ENCODE results near the gene IRAK4. TPM values are rescaled to one million over a fixed set of nuclear protein-coding genes. Genes with fewer than 3 reads are reported as not detected.

The IRAK4 gene
- polyA plus RNA-seq, 1 donor (not counting 4 experiments of a cell fraction or from before 2014, with no cell fraction given), result 13.9 TPM

- H2AFZ ChIP-seq (ENCODE audit: control insufficient read depth, low read length), result peak overlapping the region; percentile 95
- dilution Hi-C loops (cut with MboI; ENCODE audit: extremely low pct_ligation_motif_present, low sequenced_read_pairs), result no loop called here
- peaks cover 24% of the 10 kb centered on the region for H3K4me1 ChIP-seq (ENCODE audit: control insufficient read depth, extremely low read depth, insufficient read depth, low read length)
- H3K79me2 ChIP-seq (ENCODE audit: control insufficient read depth, insufficient read depth, low read length), result no peaks in the 10 kb centered on the region
- no peaks in the 10 kb centered on the region for H3K9me3 ChIP-seq (ENCODE audit: control insufficient read depth, low read depth, low read length)
- FAIRE-seq (no peak), DNase-seq (ENCODE audit: low read depth, low spot score) (no peak)
- H3K27me3 ChIP-seq (ENCODE audit: control insufficient read depth, extremely low read depth, insufficient read depth, low read length), result no peaks in the 10 kb centered on the region
- H3K9ac ChIP-seq (ENCODE audit: control insufficient read depth, extremely low read depth, insufficient read depth, low read length), result peak overlapping the region; percentile 49
- H3K4me2 ChIP-seq (ENCODE audit: control insufficient read depth, extremely low read depth, insufficient read depth, low read depth, low read length), result peak overlapping the region; percentile 96
- peak overlapping the region; percentile 74 for H3K27ac ChIP-seq (ENCODE audit: control insufficient read depth, insufficient read depth, low read length)
- H3K36me3 ChIP-seq (ENCODE audit: control insufficient read depth in 2 of 2, extremely low read depth in 1 of 2, insufficient read depth in 2 of 2, low read length in 2 of 2), result no peaks in the 10 kb centered on the region
- H4K20me1 ChIP-seq (ENCODE audit: control insufficient read depth, extremely low read depth, insufficient read depth, low read length), result no peaks in the 10 kb centered on the region
- peak overlapping the region in 2 of 3 experiments; percentile 39 to 66 for H3K4me3 ChIP-seq (ENCODE audit: control insufficient read depth in 2 of 3, extremely low read depth in 1 of 3, insufficient read depth in 2 of 3, low read depth in 1 of 3, low read length in 3 of 3)
- no peak for TF ChIP-seq CTCF (optimal IDR thresholded peaks at IDR 0.05 in 1 of 3, IDR thresholded peaks at IDR 0.05 in 1 of 3, conservative IDR thresholded peaks at IDR 0.05 in 1 of 3; ENCODE audit: extremely low read depth in 1 of 3, insufficient read depth in 2 of 3, low read length in 3 of 3)
- no peak for TF ChIP-seq EZH2 (IDR thresholded peaks at IDR 0.05; ENCODE audit: low read length)
- H3K9me1 ChIP-seq (ENCODE audit: control insufficient read depth, extremely low read depth, insufficient read depth, low read length), result no peaks in the 10 kb centered on the region
These were observed 53.3 kb downstream of the IRAK4 start for GRCh38 chr12:43812057-43812456.

GRCh38 chr12:43812926-43813325 lies 54.2 kb downstream of the IRAK4 start:
- no peak overlapping the region for H2AFZ ChIP-seq (ENCODE audit: control insufficient read depth, low read length)
- H3K27ac ChIP-seq (ENCODE audit: control insufficient read depth, insufficient read depth, low read length), result no peak overlapping the region
- no peak overlapping the region for H3K9ac ChIP-seq (ENCODE audit: control insufficient read depth, extremely low read depth, insufficient read depth, low read length)
- H3K4me2 ChIP-seq (ENCODE audit: control insufficient read depth, extremely low read depth, insufficient read depth, low read depth, low read length), result peak overlapping the region; percentile 96
- no peaks in the 10 kb centered on the region for H4K20me1 ChIP-seq (ENCODE audit: control insufficient read depth, extremely low read depth, insufficient read depth, low read length)
- no peak for DNase-seq (ENCODE audit: low read depth, low spot score)
- no peaks in the 10 kb centered on the region for H3K79me2 ChIP-seq (ENCODE audit: control insufficient read depth, insufficient read depth, low read length)
- H3K9me3 ChIP-seq (ENCODE audit: control insufficient read depth, low read depth, low read length), result no peaks in the 10 kb centered on the region
- H3K27me3 ChIP-seq (ENCODE audit: control insufficient read depth, extremely low read depth, insufficient read depth, low read length), result no peaks in the 10 kb centered on the region
- peaks cover 17% of the 10 kb centered on the region for H3K4me1 ChIP-seq (ENCODE audit: control insufficient read depth, extremely low read depth, insufficient read depth, low read length)
- no peak for TF ChIP-seq CTCF (optimal IDR thresholded peaks at IDR 0.05 in 1 of 3, IDR thresholded peaks at IDR 0.05 in 1 of 3, conservative IDR thresholded peaks at IDR 0.05 in 1 of 3; ENCODE audit: extremely low read depth in 1 of 3, insufficient read depth in 2 of 3, low read length in 3 of 3)
- no peak for TF ChIP-seq EZH2 (IDR thresholded peaks at IDR 0.05; ENCODE audit: low read length)
- no peaks in the 10 kb centered on the region for H3K9me1 ChIP-seq (ENCODE audit: control insufficient read depth, extremely low read depth, insufficient read depth, low read length)
- dilution Hi-C loops (cut with MboI; ENCODE audit: extremely low pct_ligation_motif_present, low sequenced_read_pairs), result no loop called here
- no peak overlapping the region for H3K4me3 ChIP-seq (ENCODE audit: control insufficient read depth in 2 of 3, extremely low read depth in 1 of 3, insufficient read depth in 2 of 3, low read depth in 1 of 3, low read length in 3 of 3)
- peak; percentile 73 for FAIRE-seq
- no peaks in the 10 kb centered on the region for H3K36me3 ChIP-seq (ENCODE audit: control insufficient read depth in 2 of 2, extremely low read depth in 1 of 2, insufficient read depth in 2 of 2, low read length in 2 of 2)
